Stimulated activated CD4-positive, alpha-beta T cell treated with anti-CD3 and anti-CD28 coated beads, TNF-alpha, amount 100 ng/mL, for 1 hour (primary cell): Measurements from ENCODE around the gene KRTAP4-4.
"Not testable (repeated sequence)": the region's sequence is repeated elsewhere in the genome, so short reads cannot be mapped to it uniquely, and the experiment has no call there.

Experiments used
- DNase-seq, 3 donors: peaks; one replicate each; pipeline ENCODE4 v3.0.0-alpha.2; 2020; ENCODE audit warnings: low read depth in 3 of 3, low spot score in 1 of 3

KRTAP4-4 gene

DNA sequence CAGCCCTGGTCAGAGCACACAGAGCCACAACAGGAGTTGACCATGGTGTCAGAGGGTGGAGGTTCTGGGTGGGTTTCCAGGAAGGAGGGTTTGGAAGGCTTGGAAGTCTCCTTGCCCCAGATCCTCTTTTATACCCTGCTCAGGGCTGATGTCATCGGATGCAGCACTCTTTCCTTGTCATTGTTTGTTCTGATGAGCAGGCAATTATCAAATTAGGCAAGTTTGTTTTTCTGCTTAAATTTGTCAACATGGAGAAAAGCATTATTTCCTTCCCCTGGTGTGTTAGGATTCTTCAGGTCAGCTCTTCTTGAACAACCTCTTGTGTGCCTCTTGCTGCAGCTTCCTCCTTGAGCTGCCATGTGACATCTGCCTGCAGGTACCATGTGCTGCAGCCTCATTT, at the start of gene KRTAP4-4:
Gene KRTAP4-4, minus strand, starts transcription at position 101 of the 400 bp plus-strand sequence. Its CDS starts 57 bp downstream, at position 44.
- no peak for DNase-seq

- no peak for DNase-seq
Observed at GRCh38 chr17:41199421-41200078, 39.0 kb upstream of the KRTAP4-4 start.

DNA sequence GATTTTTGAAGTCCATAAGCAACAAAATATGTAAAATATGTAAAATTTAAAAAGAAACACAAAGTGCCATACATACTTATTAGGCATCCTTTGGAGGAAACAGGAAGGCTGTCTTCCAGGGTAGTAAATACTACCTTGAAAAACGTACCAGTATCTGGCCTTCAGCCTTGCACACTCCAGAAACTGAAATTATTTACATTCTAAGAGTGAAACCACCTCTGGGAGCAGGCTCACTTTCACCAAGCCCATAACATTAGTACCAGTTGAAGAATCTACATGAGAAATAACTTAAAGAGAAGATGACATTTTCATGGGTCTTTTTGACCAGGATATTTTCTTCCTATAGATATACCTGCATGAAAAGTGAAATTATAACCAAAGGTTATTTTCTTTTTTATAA, 35.5 kb upstream of the KRTAP4-4 start:
- no peak for DNase-seq

DNA sequence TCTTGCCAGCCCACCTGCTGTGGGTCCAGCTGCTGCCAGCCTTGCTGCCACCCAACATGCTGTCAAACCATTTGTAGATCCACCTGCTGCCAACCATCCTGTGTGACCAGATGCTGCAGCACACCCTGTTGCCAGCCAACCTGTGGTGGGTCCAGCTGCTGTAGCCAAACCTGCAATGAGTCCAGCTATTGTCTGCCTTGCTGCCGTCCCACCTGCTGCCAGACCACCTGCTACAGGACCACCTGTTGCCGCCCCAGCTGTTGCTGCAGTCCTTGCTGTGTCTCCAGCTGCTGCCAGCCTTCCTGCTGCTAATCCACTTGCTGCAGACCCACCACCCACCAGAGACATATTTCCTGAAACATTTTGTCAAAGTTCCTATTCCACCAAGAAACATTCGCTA, 29.8 kb upstream of the KRTAP4-4 start:
- DNase-seq: no peak

DNA sequence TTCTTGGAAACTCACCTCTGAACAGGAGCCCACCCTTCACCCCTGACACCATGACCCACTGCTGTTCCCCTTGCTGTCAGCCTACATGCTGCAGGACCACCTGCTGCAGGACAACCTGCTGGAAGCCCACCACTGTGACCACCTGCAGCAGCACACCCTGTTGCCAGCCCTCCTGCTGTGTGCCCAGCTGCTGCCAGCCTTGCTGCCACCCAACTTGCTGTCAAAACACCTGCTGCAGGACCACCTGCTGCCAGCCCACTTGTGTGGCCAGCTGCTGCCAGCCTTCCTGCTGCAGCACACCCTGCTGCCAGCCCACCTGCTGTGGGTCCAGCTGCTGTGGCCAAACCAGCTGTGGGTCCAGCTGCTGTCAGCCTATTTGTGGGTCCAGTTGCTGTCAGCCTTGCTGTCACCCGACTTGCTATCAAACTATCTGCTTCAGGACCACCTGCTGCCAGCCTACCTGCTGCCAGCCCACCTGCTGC, 29.3 kb upstream of the KRTAP4-4 start, which contains the start of gene KRTAP9-1:
Gene KRTAP9-1, plus strand, starts transcription at position 51 of the 482 bp plus-strand sequence. Its CDS starts 0 bp downstream, at position 51.
- DNase-seq: not testable (repeated sequence)

- no peak for DNase-seq
Observed at GRCh38 chr17:41186872-41187271, 26.3 kb upstream of the KRTAP4-4 start.

DNA sequence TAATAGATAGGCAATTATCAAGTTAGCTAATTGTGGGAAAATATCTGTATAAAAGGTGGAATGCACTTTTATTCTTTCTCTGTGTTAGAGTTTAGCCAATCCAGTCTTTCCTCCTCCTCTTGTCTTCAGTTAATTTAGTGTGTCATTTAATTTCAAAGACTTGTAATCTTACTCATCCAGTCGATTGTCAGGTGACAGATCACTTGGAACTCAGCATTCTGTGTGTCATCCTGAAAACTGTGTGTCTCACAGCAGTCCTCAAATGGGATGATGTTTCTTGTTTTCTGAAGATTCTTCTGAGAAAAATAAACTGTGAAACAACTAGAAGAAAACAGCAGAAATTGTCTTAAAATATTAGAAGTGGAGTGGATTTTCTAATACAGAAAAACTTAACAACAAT, 24.5 kb upstream of the KRTAP4-4 start:
- no peak for DNase-seq

DNA sequence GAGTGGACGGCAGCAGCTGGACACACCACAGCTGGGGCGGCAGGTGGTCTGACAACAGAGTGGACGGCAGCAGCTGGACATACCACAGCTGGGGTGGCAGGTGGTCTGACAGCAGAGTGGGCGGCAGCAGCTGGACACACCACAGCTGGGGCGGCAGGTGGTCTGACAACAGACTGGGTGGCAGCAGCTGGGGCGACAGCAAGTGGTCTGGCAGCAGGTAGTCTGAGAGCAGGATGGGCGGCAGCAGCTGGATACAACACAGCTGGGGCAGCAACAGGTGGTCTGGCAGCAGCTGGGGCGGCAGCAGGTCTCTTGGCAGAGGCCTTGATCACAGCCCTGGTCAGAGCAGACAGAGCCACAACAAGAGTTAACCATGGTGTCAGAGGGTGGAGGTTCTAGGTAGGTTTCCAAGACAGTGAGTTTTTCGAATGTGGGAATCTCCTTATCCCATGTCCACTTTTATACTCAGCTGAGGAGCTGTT, 24.0 kb upstream of the KRTAP4-4 start, which contains the start of gene KRTAP4-1:
Gene KRTAP4-1, minus strand, starts transcription at position 432 of the 482 bp plus-strand sequence. Its CDS starts 57 bp downstream, at position 375.
- DNase-seq: no peak

DNA sequence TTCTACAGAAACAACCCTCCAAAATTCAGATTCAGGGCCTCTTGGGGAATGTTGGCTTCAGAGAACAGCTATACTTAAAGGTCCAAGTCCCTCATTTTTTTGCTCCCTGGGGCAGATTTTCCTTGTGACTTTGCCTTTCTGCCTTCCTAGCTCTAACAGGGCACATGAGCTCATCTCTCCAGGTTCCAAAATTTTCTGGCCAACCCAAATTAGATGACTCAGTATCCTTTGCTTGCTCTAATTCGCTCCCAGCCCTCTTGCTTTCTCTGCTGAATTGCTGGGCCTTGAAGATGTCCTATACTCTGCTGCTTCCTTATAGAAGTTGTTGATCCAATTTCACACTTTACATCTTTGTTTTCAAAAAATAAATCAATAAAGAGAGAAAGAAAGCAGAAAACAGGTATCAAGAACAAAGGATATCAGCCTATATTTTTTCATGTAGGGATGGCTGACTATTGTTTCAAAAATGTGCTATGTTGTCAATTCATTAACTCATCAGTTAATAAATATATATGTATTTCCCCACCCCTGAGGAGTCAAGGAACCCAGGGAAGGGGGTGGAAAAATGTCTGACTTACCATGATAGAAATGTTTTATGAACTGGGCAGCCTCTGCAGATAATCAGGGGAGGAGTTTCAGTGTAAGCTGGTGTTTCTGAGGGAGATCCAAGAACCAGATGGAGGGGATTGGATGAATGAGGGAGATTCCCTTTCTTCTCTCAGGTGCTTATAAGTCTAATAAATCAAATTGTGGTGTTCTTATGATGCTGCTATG, 18.5 kb upstream of the KRTAP4-4 start:
- no peak for DNase-seq

GRCh38 chr17:41178341-41178740, 17.8 kb upstream of the KRTAP4-4 start:
- no peak for DNase-seq

DNA sequence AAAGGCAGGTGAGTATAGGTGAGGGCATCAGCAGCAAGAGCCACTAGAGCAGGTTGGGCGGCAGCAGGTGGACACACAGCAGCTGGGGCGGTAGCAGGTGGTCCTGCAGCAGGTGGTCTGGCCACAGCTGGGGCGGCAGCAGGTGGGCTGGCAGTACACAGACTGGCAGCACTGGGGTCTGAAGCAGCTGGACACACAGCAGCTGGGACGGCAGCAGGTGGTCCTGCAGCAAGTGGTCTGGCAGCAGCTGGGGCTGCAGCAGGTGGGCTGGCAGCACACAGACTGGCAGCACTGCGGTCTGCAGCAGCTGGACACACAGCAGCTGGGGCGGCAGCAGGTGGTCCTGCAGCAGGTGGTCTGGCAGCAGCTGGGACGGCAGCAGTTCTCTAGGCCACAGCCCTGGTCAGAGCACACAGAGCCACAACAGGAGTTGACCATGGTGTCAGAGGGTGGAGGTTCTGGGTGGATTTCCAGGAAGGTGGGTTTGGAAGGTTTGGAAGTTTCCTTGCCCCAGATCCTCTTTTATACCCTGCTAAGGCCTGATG, 17.3 kb upstream of the KRTAP4-4 start, which contains the start of gene KRTAP4-2:
Gene KRTAP4-2, minus strand, starts transcription at position 495 of the 545 bp plus-strand sequence. Its CDS starts 57 bp downstream, at position 438.
- no peak for DNase-seq

DNA sequence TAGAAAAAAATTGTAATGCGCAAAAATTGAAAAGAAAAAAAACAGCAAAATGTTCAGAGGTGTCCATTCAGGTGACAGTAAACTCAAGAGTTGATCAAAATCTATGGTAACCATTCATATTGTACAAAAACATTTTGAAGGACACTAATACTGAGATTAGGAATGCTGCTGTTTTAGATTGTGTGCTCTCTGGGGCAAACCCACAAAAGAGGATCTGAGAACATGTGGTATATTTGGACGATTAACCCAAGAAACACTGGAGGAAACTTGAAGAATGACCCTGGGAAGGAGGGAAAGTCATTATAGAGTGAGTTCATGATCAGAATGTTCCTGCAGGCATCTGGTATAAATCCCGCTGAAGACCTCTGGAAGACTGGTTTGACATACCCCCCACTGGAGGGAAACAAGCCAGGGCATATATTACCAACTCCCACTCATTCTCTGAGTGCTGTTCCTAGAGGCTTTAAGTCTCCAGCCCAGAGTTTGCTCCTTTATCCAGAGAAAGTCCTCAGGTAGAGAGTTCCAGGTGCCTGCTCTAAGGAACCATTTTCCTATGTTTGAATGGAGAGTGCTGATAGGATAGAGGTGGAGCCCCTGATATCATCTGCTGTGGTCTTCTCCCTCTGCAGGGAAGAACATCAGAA, 16.3 kb upstream of the KRTAP4-4 start:
- DNase-seq: no peak

GRCh38 chr17:41171886-41172285, 11.3 kb upstream of the KRTAP4-4 start:
- no peak for DNase-seq

DNA sequence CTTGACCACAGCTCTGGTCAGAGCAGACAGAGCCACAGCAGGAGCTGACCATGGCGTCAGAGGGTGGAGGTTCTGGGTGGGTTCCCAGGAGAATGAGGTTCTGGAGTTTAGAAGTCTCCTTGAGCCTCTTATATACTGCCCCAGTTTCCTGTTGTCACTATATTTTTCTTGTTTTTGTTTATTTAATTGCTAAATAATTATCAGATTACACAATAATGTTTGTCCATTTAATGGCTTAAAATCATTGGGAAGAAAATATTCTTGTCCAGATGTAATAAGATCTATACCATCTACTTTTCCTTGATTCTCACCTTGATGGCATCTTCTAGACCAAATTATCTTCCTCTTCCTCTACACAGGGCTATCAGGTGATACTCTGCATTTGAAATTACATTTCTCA, 7.6 kb upstream of the KRTAP4-4 start, which contains the start of gene KRTAP4-3:
Gene KRTAP4-3, minus strand, starts transcription at position 101 of the 400 bp plus-strand sequence. Its CDS starts 49 bp downstream, at position 52.
- no peak for DNase-seq

DNA sequence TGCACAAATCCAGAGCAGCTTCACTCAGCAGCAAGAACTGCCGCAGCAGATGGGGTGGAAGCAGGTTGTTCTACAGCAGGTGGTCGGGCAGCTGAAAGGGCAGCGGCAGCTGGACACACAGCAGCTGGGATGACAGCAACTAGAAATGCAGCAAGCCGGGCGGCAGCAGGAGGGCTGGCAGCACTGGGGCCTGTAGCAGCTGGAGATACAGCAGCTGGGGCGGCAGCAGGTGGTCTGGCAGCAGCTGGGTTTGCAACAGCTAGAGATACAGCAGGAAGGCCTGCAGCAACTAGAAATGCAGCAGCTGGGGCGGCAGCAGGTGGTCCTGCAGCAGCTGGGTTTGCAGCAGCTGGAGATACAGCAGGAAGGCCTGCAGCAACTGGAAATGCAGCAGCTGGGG, 7.0 kb upstream of the KRTAP4-4 start:
- DNase-seq: no peak

- DNase-seq: no peak
Observed at GRCh38 chr17:41163828-41164227, 3.3 kb upstream of the KRTAP4-4 start.

GRCh38 chr17:41160190-41160589, 358 bp downstream of the KRTAP4-4 start:
- DNase-seq: not testable (repeated sequence)

DNA sequence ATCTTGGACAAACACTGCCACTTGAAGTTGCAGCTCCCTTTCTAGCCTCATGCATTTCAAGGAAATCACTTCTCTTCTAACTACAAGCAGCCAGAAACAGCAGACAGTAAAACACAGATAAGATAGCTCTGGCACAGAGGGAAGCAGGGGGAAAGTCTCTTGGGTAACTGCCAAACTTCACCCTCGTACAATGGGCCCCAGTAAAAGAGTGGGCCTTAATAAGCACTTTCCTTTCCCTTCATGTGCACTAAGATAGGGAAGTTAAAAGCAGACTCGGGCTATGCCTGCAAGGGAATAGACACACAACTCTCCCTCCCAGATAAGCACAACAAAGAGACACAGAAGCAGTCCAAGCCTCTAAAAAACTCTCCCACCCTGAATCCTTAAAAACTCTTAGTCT, 6.7 kb downstream of the KRTAP4-4 start:
- no peak for DNase-seq

GRCh38 chr17:41151525-41151924, 9.0 kb downstream of the KRTAP4-4 start:
- DNase-seq: no peak

- DNase-seq: no peak
Observed at GRCh38 chr17:41150026-41150425, 10.5 kb downstream of the KRTAP4-4 start.

- no peak for DNase-seq
Observed at GRCh38 chr17:41149652-41149985, 10.9 kb downstream of the KRTAP4-4 start, which contains the start of gene KRTAP4-5. Gene KRTAP4-5, minus strand, starts transcription at chr17:41149825. Its CDS starts 58 bp downstream, at chr17:41149767.
